VCaP (cell line): Measurements from ENCODE around the gene RASA3.
A peak's percentile ranks its signal among the peaks of the same experiment; 100 is the strongest.

Experiments used
- H3K27ac ChIP-seq: fragments of 450-650 bp; 2 replicates; pipeline ENCODE4 v1.5.1; 2017
- CTCF ChIP-seq: fragments of 450-650 bp; conservative IDR thresholded peaks from 2 replicates; pipeline ENCODE4 v1.5.1; 2017; ENCODE audit warnings: mild to moderate bottlenecking, moderate library complexity

RASA3 gene

DNA sequence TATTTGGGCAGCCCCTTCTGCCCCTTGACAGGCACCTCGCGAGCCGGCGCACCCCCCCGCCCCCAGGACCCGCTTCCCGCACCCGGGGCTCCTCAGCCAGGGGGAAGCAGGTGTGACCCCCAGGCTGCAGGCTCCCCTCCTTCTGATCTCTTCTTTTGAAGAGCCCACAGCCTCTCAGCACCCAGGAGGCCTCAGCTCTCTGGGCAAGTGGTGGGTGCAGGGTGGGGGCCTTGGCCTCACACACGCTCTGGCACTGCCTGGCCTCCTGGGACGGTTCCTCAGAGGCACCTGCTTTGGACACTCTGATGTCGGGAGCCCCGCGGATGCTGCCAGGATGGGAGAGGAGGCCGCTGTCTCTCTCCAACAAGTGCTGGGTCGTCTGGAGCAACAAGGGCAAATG is 157.0 kb downstream of the RASA3 start:
- TF ChIP-seq CTCF = no peak
- no peak overlapping the region for H3K27ac ChIP-seq

- no peak for TF ChIP-seq CTCF
- no peak overlapping the region for H3K27ac ChIP-seq
Measured at GRCh38 chr13:113974304-113975281, 157.8 kb downstream of the RASA3 start.

GRCh38 chr13:113973218-113974164 is 158.9 kb downstream of the RASA3 start, which contains the start of gene C13orf46:
C13orf46 (minus strand) TSS chr13:113974076; CDS start chr13:113973997, 79 bp downstream.
- no peak for TF ChIP-seq CTCF
- H3K27ac ChIP-seq = no peak within 1 kb of the TSS

- no peak overlapping the region for H3K27ac ChIP-seq
- no peak for TF ChIP-seq CTCF
Measured at GRCh38 chr13:113972451-113973217, 159.8 kb downstream of the RASA3 start.

DNA sequence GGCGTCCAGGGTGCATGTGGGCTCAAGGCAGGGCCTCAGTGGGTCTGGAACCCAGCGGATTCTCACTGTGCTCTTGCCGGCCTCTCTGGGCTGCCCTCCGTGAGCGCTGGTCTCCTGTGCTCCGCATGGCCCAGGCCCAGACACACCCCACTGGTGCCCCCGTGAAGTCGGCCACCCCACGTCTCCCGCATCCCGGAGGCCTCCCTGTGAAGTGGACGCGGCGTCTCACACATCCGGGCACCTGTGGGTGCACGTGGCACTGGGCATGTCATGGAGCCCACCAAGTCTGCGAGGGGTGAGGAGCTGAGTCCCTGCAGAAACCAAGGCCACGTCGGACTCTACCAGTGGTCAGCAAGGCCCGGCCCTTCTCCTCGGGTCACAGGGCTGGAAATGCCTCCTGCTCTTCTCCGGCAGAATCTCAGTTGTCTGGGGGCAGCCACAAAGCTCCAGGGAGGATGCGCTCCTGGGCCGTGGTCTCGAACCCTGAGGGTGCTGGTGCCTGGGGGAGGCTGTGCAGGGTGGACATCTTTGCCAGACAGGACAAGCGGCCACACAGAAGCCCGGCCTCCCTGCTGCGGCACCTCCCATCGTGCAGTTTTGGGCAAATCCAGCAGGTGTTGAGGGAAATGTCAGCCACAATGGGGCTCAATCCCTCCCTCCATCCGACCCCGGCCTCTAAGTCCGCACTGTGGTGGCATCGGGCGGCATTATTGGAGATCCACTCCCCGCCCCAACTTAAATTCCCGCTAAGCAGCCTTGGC is 160.8 kb downstream of the RASA3 start:
- H3K27ac ChIP-seq = peak overlapping the region; percentile 60
- TF ChIP-seq CTCF = no peak

- H3K27ac ChIP-seq = peak overlapping the region; percentile 60
- no peak for TF ChIP-seq CTCF
Measured at GRCh38 chr13:113970810-113971470, 161.5 kb downstream of the RASA3 start.
